ENCODE data around the gene GSC. TPM values are rescaled to one million over a fixed set of nuclear protein-coding genes. Genes with fewer than 3 reads are reported as not detected.
"Not testable (repeated sequence)": the region's sequence is repeated elsewhere in the genome, so short reads cannot be mapped to it uniquely, and the experiment has no call there.

Gene GSC
- polyA plus RNA-seq, 1 donor (not counting 4 experiments of a cell fraction or from before 2014, with no cell fraction given) = not detected

- DNase-seq (ENCODE audit: low read depth, low spot score) (no peak), FAIRE-seq (no peak)
- Histone ChIP-seq H4K20me1 (ENCODE audit: control insufficient read depth, extremely low read depth, insufficient read depth, low read length) (no peaks in the 10 kb centered on the region), H2AFZ (ENCODE audit: control insufficient read depth, low read length) (no peak overlapping the region), H3K27me3 (ENCODE audit: control insufficient read depth, extremely low read depth, insufficient read depth, low read length) (no peaks in the 10 kb centered on the region), H3K36me3 (ENCODE audit: control insufficient read depth in 2 of 2, extremely low read depth in 1 of 2, insufficient read depth in 2 of 2, low read length in 2 of 2) (no peaks in the 10 kb centered on the region), H3K9me1 (ENCODE audit: control insufficient read depth, extremely low read depth, insufficient read depth, low read length) (no peaks in the 10 kb centered on the region), H3K4me3 (ENCODE audit: control insufficient read depth in 2 of 3, extremely low read depth in 1 of 3, insufficient read depth in 2 of 3, low read depth in 1 of 3, low read length in 3 of 3) (no peak overlapping the region), H3K9ac (ENCODE audit: control insufficient read depth, extremely low read depth, insufficient read depth, low read length) (no peak overlapping the region), H3K4me2 (ENCODE audit: control insufficient read depth, extremely low read depth, insufficient read depth, low read depth, low read length) (no peak overlapping the region), H3K79me2 (ENCODE audit: control insufficient read depth, insufficient read depth, low read length) (no peaks in the 10 kb centered on the region), H3K27ac (ENCODE audit: control insufficient read depth, insufficient read depth, low read length) (no peak overlapping the region), H3K9me3 (ENCODE audit: control insufficient read depth, low read depth, low read length) (no peaks in the 10 kb centered on the region), H3K4me1 (ENCODE audit: control insufficient read depth, extremely low read depth, insufficient read depth, low read length) (no peaks in the 10 kb centered on the region)
- TF ChIP-seq, protein P1, sequence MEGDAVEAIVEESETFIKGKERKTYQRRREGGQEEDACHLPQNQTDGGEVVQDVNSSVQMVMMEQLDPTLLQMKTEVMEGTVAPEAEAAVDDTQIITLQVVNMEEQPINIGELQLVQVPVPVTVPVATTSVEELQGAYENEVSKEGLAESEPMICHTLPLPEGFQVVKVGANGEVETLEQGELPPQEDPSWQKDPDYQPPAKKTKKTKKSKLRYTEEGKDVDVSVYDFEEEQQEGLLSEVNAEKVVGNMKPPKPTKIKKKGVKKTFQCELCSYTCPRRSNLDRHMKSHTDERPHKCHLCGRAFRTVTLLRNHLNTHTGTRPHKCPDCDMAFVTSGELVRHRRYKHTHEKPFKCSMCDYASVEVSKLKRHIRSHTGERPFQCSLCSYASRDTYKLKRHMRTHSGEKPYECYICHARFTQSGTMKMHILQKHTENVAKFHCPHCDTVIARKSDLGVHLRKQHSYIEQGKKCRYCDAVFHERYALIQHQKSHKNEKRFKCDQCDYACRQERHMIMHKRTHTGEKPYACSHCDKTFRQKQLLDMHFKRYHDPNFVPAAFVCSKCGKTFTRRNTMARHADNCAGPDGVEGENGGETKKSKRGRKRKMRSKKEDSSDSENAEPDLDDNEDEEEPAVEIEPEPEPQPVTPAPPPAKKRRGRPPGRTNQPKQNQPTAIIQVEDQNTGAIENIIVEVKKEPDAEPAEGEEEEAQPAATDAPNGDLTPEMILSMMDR (optimal IDR thresholded peaks at IDR 0.05 in 1 of 3, IDR thresholded peaks at IDR 0.05 in 1 of 3, conservative IDR thresholded peaks at IDR 0.05 in 1 of 3; ENCODE audit: extremely low read depth in 1 of 3, insufficient read depth in 2 of 3, low read length in 3 of 3) = no peak
- no peak for TF ChIP-seq EZH2 (IDR thresholded peaks at IDR 0.05; ENCODE audit: low read length)
- dilution Hi-C loops (cut with MboI; ENCODE audit: extremely low pct_ligation_motif_present, low sequenced_read_pairs) = no loop called here
Observed at GRCh38 chr14:94801225-94801624, 31.3 kb upstream of the GSC start.

GRCh38 chr14:94800764-94801163, 30.9 kb upstream of the GSC start:
- H3K27me3 ChIP-seq (ENCODE audit: control insufficient read depth, extremely low read depth, insufficient read depth, low read length); H3K4me3 ChIP-seq (ENCODE audit: control insufficient read depth in 2 of 3, extremely low read depth in 1 of 3, insufficient read depth in 2 of 3, low read depth in 1 of 3, low read length in 3 of 3); H3K4me1 ChIP-seq (ENCODE audit: control insufficient read depth, extremely low read depth, insufficient read depth, low read length); H4K20me1 ChIP-seq (ENCODE audit: control insufficient read depth, extremely low read depth, insufficient read depth, low read length); H3K4me2 ChIP-seq (ENCODE audit: control insufficient read depth, extremely low read depth, insufficient read depth, low read depth, low read length); DNase-seq (ENCODE audit: low read depth, low spot score); H3K9me3 ChIP-seq (ENCODE audit: control insufficient read depth, low read depth, low read length); dilution Hi-C loops (cut with MboI; ENCODE audit: extremely low pct_ligation_motif_present, low sequenced_read_pairs); H3K27ac ChIP-seq (ENCODE audit: control insufficient read depth, insufficient read depth, low read length); H2AFZ ChIP-seq (ENCODE audit: control insufficient read depth, low read length); H3K79me2 ChIP-seq (ENCODE audit: control insufficient read depth, insufficient read depth, low read length); H3K36me3 ChIP-seq (ENCODE audit: control insufficient read depth in 2 of 2, extremely low read depth in 1 of 2, insufficient read depth in 2 of 2, low read length in 2 of 2); H3K9ac ChIP-seq (ENCODE audit: control insufficient read depth, extremely low read depth, insufficient read depth, low read length); FAIRE-seq; H3K9me1 ChIP-seq (ENCODE audit: control insufficient read depth, extremely low read depth, insufficient read depth, low read length): not testable (repeated sequence)

DNA sequence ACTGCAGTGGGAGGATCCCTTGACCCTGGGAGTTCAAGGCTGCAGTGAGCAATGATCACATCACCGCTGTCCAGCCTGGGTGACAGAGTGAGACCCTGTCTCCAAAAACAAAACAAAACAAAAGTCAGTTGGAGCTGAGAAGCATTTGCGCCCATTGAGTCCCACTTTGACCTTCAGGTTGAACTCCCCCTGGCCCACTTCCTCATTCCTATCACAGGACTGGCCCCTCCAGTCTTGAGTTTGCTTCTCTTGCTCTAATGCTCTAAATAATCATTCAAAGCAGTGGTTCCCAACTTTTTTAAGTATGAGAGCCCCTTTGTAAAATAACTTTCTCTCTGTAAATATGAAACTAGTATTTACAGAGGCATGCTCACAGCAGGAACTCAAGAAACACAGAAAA, 28.0 kb upstream of the GSC start:
- no peak for FAIRE-seq

More for the DNA sequence above, 28.0 kb upstream of the GSC start:
- H3K9ac ChIP-seq (ENCODE audit: control insufficient read depth, extremely low read depth, insufficient read depth, low read length) = no peak overlapping the region
- H4K20me1 ChIP-seq (ENCODE audit: control insufficient read depth, extremely low read depth, insufficient read depth, low read length) = no peaks in the 10 kb centered on the region
- H3K4me3 ChIP-seq (ENCODE audit: control insufficient read depth in 2 of 3, extremely low read depth in 1 of 3, insufficient read depth in 2 of 3, low read depth in 1 of 3, low read length in 3 of 3) = no peak overlapping the region
- peaks cover 4% of the 10 kb centered on the region for H3K4me1 ChIP-seq (ENCODE audit: control insufficient read depth, extremely low read depth, insufficient read depth, low read length)
- H2AFZ ChIP-seq (ENCODE audit: control insufficient read depth, low read length) = no peak overlapping the region
- no peak for DNase-seq (ENCODE audit: low read depth, low spot score)
- no peaks in the 10 kb centered on the region for H3K36me3 ChIP-seq (ENCODE audit: control insufficient read depth in 2 of 2, extremely low read depth in 1 of 2, insufficient read depth in 2 of 2, low read length in 2 of 2)
- H3K4me2 ChIP-seq (ENCODE audit: control insufficient read depth, extremely low read depth, insufficient read depth, low read depth, low read length) = no peak overlapping the region
- TF ChIP-seq, protein P1 (optimal IDR thresholded peaks at IDR 0.05 in 1 of 3, IDR thresholded peaks at IDR 0.05 in 1 of 3, conservative IDR thresholded peaks at IDR 0.05 in 1 of 3; ENCODE audit: extremely low read depth in 1 of 3, insufficient read depth in 2 of 3, low read length in 3 of 3) = no peak
- TF ChIP-seq EZH2 (IDR thresholded peaks at IDR 0.05; ENCODE audit: low read length) = no peak
- H3K79me2 ChIP-seq (ENCODE audit: control insufficient read depth, insufficient read depth, low read length) = no peaks in the 10 kb centered on the region
- H3K27me3 ChIP-seq (ENCODE audit: control insufficient read depth, extremely low read depth, insufficient read depth, low read length) = no peaks in the 10 kb centered on the region
- no peak overlapping the region for H3K27ac ChIP-seq (ENCODE audit: control insufficient read depth, insufficient read depth, low read length)
- dilution Hi-C loops (cut with MboI; ENCODE audit: extremely low pct_ligation_motif_present, low sequenced_read_pairs) = no loop called here
- H3K9me3 ChIP-seq (ENCODE audit: control insufficient read depth, low read depth, low read length) = no peaks in the 10 kb centered on the region
- H3K9me1 ChIP-seq (ENCODE audit: control insufficient read depth, extremely low read depth, insufficient read depth, low read length) = no peaks in the 10 kb centered on the region

Measured in keratinocyte (primary cell).